SK-N-SH (cell line): ENCODE data around the gene FGF19.

ENCODE experiments used
- CTCF ChIP-seq: fragments of 200-600 bp; sonication (generic); IDR thresholded peaks from 2 replicates; pipeline ENCODE4 v1.6.1; 2017; ENCODE audit warnings: antibody characterized with exemption, mild to moderate bottlenecking, moderate library complexity
- EP300 ChIP-seq, 2 experiments: IDR thresholded peaks; 2 replicates each; pipeline versions ENCODE4 v1.4.0 to v1.6.1; 2012; ENCODE audit warnings: borderline replicate concordance in 1 of 2, low read depth in 1 of 2, low read length in 1 of 2
- EZH2phosphoT487 ChIP-seq: fragments of 200-600 bp; sonication (generic); IDR thresholded peaks from 2 replicates; pipeline ENCODE4 v1.6.1; 2017; ENCODE audit warnings: low read depth, mixed run types, mild to moderate bottlenecking, antibody characterized with exemption, moderate library complexity, borderline replicate concordance
- RCOR1 ChIP-seq: fragments of 150-350 bp; IDR thresholded peaks from 2 replicates; pipeline ENCODE4 v1.6.1; 2017; ENCODE audit warnings: antibody characterized with exemption, low read length
- SMC3 ChIP-seq: IDR thresholded peaks from 2 replicates; pipeline ENCODE4 v1.6.1; 2012; ENCODE audit warnings: low read depth, low read length, improper control_type of control experiment
- YY1 ChIP-seq: IDR thresholded peaks from 2 replicates; pipeline ENCODE4 v1.4.0; 2012; ENCODE audit warnings: low read depth, mild to moderate bottlenecking
- ZBTB33 ChIP-seq: IDR thresholded peaks from 2 replicates; pipeline ENCODE4 v1.4.0; 2012; ENCODE audit warnings: low read depth, borderline replicate concordance

GRCh38 chr11:69703768-69704507, at the start of gene FGF19:
- TF ChIP-seq CTCF, result no peak
- TF ChIP-seq RCOR1, result no peak
- TF ChIP-seq EZH2phosphoT487, result no peak
- no peak for TF ChIP-seq YY1
- no peak for TF ChIP-seq SMC3
- no peak for TF ChIP-seq ZBTB33
- TF ChIP-seq EP300 (IDR thresholded peaks at IDR 0.05; ENCODE audit: borderline replicate concordance in 1 of 2, low read depth in 1 of 2, low read length in 1 of 2), result no peak
